ENCODE results near the gene EGR4.

EGR4 gene

DNA sequence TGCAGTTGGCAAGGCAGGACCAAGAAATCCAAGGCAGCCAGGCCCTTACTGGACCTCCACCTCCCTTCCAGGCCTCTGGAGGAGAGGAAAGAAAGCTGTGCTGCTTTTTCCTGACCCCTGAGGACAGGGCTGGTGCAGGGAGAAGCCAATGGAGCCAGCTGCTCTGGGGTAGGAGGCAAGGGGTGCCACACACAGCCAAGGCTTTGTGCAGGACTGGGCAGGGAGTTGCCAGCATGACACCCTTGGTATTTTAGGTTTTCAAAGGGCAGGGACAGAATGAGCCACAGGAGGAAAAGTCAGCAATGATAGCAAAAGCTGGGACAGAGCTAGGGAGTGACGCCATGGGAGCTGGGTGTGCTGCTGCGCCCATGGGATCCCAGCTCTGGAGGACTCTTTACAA is 36.3 kb downstream of the EGR4 start:
- H3K4me3 Mint-ChIP-seq: no peak overlapping the region
- DNase-seq: no peak
- TF ChIP-seq, protein P1, sequence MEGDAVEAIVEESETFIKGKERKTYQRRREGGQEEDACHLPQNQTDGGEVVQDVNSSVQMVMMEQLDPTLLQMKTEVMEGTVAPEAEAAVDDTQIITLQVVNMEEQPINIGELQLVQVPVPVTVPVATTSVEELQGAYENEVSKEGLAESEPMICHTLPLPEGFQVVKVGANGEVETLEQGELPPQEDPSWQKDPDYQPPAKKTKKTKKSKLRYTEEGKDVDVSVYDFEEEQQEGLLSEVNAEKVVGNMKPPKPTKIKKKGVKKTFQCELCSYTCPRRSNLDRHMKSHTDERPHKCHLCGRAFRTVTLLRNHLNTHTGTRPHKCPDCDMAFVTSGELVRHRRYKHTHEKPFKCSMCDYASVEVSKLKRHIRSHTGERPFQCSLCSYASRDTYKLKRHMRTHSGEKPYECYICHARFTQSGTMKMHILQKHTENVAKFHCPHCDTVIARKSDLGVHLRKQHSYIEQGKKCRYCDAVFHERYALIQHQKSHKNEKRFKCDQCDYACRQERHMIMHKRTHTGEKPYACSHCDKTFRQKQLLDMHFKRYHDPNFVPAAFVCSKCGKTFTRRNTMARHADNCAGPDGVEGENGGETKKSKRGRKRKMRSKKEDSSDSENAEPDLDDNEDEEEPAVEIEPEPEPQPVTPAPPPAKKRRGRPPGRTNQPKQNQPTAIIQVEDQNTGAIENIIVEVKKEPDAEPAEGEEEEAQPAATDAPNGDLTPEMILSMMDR (IDR thresholded peaks at IDR 0.05): no peak
- peaks cover 6% of the 10 kb centered on the region for H3K27me3 Mint-ChIP-seq (ENCODE audit: low read depth, poor library complexity)
- H3K27ac Mint-ChIP-seq: no peak overlapping the region
- no peaks in the 10 kb centered on the region for H3K9me3 Mint-ChIP-seq
- H3K36me3 Mint-ChIP-seq (ENCODE audit: low read depth): peaks cover 13% of the 10 kb centered on the region
- H3K4me1 Mint-ChIP-seq: peaks cover 4% of the 10 kb centered on the region

DNA sequence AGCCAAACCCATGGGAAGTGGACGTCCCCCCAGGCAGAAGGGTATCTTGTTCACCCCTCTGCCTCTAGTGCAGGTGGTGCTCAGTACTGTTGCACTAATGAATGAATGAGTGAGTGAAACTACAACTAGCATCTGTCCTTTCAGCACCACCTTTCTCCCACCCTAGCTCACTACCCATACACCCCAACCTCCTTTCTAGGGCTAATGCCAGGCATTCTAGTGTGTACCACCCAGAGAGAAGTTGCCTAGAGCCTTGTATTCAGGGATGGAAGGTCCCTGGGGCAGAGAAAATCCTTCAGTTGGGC is 36.8 kb downstream of the EGR4 start:
- no peak overlapping the region for H3K27ac Mint-ChIP-seq
- H3K9me3 Mint-ChIP-seq: no peaks in the 10 kb centered on the region
- no peak overlapping the region for H3K4me3 Mint-ChIP-seq
- peaks cover 4% of the 10 kb centered on the region for H3K4me1 Mint-ChIP-seq
- no peak for DNase-seq
- H3K36me3 Mint-ChIP-seq (ENCODE audit: low read depth): peaks cover 13% of the 10 kb centered on the region
- H3K27me3 Mint-ChIP-seq (ENCODE audit: low read depth, poor library complexity): peaks cover 3% of the 10 kb centered on the region
- TF ChIP-seq, protein P1 (IDR thresholded peaks at IDR 0.05): no peak

DNA sequence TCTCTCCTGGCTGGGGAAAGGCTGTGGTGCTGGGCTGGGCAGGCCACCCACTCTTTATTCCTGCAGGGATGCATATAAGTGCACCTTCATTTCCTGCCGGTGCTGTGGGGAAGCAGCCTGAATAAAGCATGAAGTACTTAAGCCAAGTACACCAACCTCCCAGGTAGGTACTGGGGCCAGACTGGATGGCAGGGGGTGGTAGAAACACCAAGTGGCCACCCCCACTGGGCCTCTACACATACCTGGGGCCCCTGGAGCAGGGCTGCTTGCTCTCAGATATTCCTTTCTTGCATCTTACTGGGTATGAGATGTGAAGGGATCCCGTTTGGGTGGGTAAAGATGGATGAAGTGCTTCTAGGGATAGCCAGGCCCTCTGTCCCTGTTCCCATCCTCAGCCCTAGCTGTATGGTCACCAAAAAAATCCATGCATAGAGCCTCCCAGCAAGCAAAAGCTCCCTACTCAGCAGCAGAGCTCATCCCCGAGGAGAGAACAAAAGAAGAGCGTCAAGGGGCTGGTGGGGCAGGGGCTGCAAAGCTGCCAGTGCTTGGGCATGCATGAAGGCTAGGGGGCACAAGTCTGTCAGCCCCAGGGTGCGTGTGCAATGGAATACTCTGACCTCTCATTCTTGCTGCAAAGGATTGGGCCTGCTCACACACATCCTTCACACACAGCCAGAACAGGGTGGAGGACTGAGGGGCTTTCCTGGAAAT is 37.3 kb downstream of the EGR4 start:
- Mint-ChIP-seq H3K27me3 (ENCODE audit: low read depth, poor library complexity) (peaks cover 3% of the 10 kb centered on the region), H3K27ac (no peak overlapping the region), H3K9me3 (no peaks in the 10 kb centered on the region), H3K4me1 (peaks cover 4% of the 10 kb centered on the region), H3K4me3 (no peak overlapping the region), H3K36me3 (ENCODE audit: low read depth) (peaks cover 16% of the 10 kb centered on the region)
- no peak for DNase-seq
- TF ChIP-seq, protein P1 (IDR thresholded peaks at IDR 0.05): no peak

DNA sequence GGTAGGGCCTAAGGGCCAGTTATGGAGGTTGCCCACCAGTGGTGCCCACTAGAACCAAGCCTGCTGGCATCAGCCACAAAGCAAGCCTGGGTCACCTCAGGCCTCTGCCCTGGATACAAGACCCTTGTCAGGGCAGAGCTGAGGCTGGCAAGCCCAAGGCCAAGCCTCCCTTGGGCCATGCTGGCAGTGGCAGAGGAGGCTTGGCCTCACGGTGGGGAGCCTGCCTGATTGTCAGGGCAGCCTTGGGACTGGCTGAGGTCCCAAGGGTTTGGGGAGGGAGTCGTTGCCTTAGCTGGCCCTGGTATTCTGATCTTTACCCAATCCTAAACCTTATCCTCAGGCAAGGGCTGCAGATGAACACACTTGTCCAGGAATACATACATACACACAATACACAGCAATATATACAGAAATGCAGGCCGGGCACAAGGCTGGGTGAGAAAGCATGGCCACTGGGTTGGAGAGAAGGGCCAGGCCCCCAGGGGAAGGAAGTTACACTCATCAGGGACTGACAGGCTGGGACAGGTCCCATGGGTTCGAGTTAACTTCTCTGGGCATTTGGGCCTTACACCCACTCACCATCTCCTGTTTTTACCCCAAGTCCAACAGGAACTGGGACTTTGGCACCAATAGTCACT is 38.2 kb downstream of the EGR4 start:
- DNase-seq: no peak
- H3K27ac Mint-ChIP-seq: peak overlapping the region; percentile 46
- H3K4me1 Mint-ChIP-seq: no peaks in the 10 kb centered on the region
- H3K36me3 Mint-ChIP-seq (ENCODE audit: low read depth): peaks cover 25% of the 10 kb centered on the region
- no peak overlapping the region for H3K4me3 Mint-ChIP-seq
- H3K9me3 Mint-ChIP-seq: no peaks in the 10 kb centered on the region
- peaks cover 3% of the 10 kb centered on the region for H3K27me3 Mint-ChIP-seq (ENCODE audit: low read depth, poor library complexity)
- TF ChIP-seq, protein P1 (IDR thresholded peaks at IDR 0.05): no peak

DNA sequence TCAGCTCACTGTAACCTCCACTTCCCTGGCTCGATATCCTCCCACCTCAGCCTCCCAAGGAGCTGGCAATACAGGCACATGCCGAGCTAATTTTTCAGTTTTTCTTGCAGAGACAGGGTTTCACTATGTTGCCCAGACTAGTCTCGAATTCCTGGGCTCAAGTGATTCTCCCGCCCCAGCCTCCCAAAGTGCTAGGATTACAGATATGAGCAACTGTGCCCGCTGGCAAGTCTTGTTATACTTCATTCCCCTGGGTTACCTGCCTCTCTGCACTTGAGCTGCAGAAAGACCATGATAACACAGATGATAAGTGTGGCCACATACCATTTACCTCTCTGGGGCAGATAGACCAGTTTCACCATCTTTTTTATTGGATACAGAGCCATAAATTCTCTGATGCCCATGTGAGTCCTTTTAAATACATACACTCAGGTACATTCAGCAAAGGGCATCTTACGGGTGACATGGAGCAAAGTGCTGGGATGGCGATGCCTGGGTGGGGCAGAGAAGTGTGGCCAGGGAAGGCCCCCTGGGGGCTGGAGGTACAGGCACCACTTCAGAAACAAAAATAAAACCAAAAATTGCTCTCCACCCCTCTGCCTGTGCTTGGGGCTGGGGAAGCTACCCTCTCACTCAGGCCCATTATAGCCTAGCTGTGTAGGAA is 38.9 kb downstream of the EGR4 start:
- Mint-ChIP-seq H3K27me3 (ENCODE audit: low read depth, poor library complexity) (peaks cover 3% of the 10 kb centered on the region), H3K4me3 (no peak overlapping the region), H3K9me3 (no peaks in the 10 kb centered on the region), H3K36me3 (ENCODE audit: low read depth) (peaks cover 32% of the 10 kb centered on the region), H3K27ac (no peak overlapping the region), H3K4me1 (no peaks in the 10 kb centered on the region)
- TF ChIP-seq, protein P1 (IDR thresholded peaks at IDR 0.05): no peak
- no peak for DNase-seq

Data from nephron progenitor cell (in vitro differentiated cells).